Endodermal cell (in vitro differentiated cells): ENCODE measurements around the gene MRPS27. TPM values are rescaled to one million over a fixed set of nuclear protein-coding genes. Genes with fewer than 3 reads are reported as not detected.

Experiments used
- DNase-seq: peaks from one replicate; pipeline ENCODE4 v3.0.0-alpha.2; 2017
- H3K27ac ChIP-seq: 2 replicates; pipeline ENCODE4 v1.5.1; 2013; ENCODE audit warnings: mild to moderate bottlenecking, low read depth, low read length, moderate library complexity
- H3K27me3 ChIP-seq: 2 replicates; pipeline ENCODE4 v1.6.1; 2013; ENCODE audit warnings: mild to moderate bottlenecking, low read length, moderate library complexity; ENCODE audit not compliant: insufficient read depth, control insufficient read depth, poor library complexity, severe bottlenecking
- H3K36me3 ChIP-seq: 2 replicates; pipeline ENCODE4 v1.7.0; 2013; ENCODE audit warnings: mild to moderate bottlenecking, low read length, moderate library complexity; ENCODE audit not compliant: control insufficient read depth, insufficient read depth
- H3K4me1 ChIP-seq: one replicate; pipeline ENCODE4 v1.7.0; 2013; ENCODE audit warnings: low read length; ENCODE audit not compliant: control insufficient read depth, insufficient read depth
- H3K4me3 ChIP-seq: 2 replicates; pipeline ENCODE4 v1.5.1; 2013; ENCODE audit warnings: mild to moderate bottlenecking, low read length, moderate library complexity
- H3K9ac ChIP-seq: 2 replicates; pipeline ENCODE4 v1.6.1; 2013; ENCODE audit warnings: mild to moderate bottlenecking, low read length, moderate library complexity; ENCODE audit not compliant: poor library complexity, severe bottlenecking; ENCODE audit errors: extremely low read depth
- H3K9me3 ChIP-seq: 2 replicates; pipeline ENCODE4 v1.6.1; 2013; ENCODE audit warnings: mild to moderate bottlenecking, low read length, moderate library complexity; ENCODE audit not compliant: control insufficient read depth
- H3K27ac Mint-ChIP-seq: 2 replicates; pipeline ENCODE4 v1.8.0; 2020; ENCODE audit warnings: mixed read lengths
- H3K27me3 Mint-ChIP-seq: 2 replicates; pipeline ENCODE4 v1.8.0; 2021; ENCODE audit warnings: mild to moderate bottlenecking, mixed read lengths; ENCODE audit not compliant: insufficient read depth
- H3K36me3 Mint-ChIP-seq: 2 replicates; pipeline ENCODE4 v1.8.0; 2020; ENCODE audit warnings: low read depth, mixed read lengths
- H3K4me1 Mint-ChIP-seq: 2 replicates; pipeline ENCODE4 v1.8.0; 2020; ENCODE audit warnings: mixed read lengths
- H3K4me3 Mint-ChIP-seq: 2 replicates; pipeline ENCODE4 v1.8.0; 2020; ENCODE audit warnings: mild to moderate bottlenecking, moderate library complexity, mixed read lengths
- H3K9me3 Mint-ChIP-seq: 2 replicates; pipeline ENCODE4 v1.8.0; 2020; ENCODE audit warnings: mild to moderate bottlenecking, mixed read lengths
- CTCF ChIP-seq: fragments of 200-600 bp; sonication (generic); conservative IDR thresholded peaks from 2 replicates; pipeline ENCODE4 v1.5.0; 2021; ENCODE audit warnings: antibody characterized with exemption, mild to moderate bottlenecking
- WGBS, 2 experiments: methylation state at CpG; one replicate each; pipeline versions ENCODE4 v1.1.5 to v1.1.7; 2013; ENCODE audit warnings: missing lambda C conversion rate in 2 of 2, mixed read lengths in 1 of 2; ENCODE audit not compliant: insufficient coverage in 1 of 2, insufficient read length in 1 of 2; 5-methylcytosine and 5-hydroxymethylcytosine counted together
- total RNA-seq, 2 donors: library from RNA; stranded (reverse); fragmentation: NEBNext Ultra II Directional in 1 of 2; extraction: Animal tissue kit (Norgen Biotek cat#: 25700) in 1 of 2; gene quantifications; 2 replicates in 1 of 2; 3 replicates in 1 of 2; pipeline ENCODE4 v1.2.1, GENCODE V29; 2021

Gene MRPS27
- total RNA-seq, 2 donors from 2014 or later, result 55.2 to 80.8 TPM

- no peak for TF ChIP-seq CTCF
- H3K4me1 Mint-ChIP-seq, result peaks cover 3% of the 10 kb centered on the region
- H3K9ac ChIP-seq, result no peak overlapping the region
- 68 to 71% methylated on average over 4 of the region's 4 CpGs for WGBS, 2 experiments
- H3K27ac Mint-ChIP-seq, result no peak overlapping the region
- no peaks in the 10 kb centered on the region for H3K27me3 ChIP-seq
- H3K9me3 Mint-ChIP-seq, result no peaks in the 10 kb centered on the region
- peaks cover 39% of the 10 kb centered on the region for H3K36me3 Mint-ChIP-seq
- H3K4me1 ChIP-seq, result no peaks in the 10 kb centered on the region
- DNase-seq, result no peak
- H3K36me3 ChIP-seq, result peaks cover 69% of the 10 kb centered on the region
- peak overlapping the region; percentile 99 for H3K27ac ChIP-seq
- H3K4me3 ChIP-seq, result no peak overlapping the region
- no peaks in the 10 kb centered on the region for H3K9me3 ChIP-seq
- no peak overlapping the region for H3K4me3 Mint-ChIP-seq
- no peaks in the 10 kb centered on the region for H3K27me3 Mint-ChIP-seq
Observed at GRCh38 chr5:72180925-72181324, 139.1 kb downstream of the MRPS27 start.

GRCh38 chr5:72179816-72180440, 140.1 kb downstream of the MRPS27 start:
- no peak for DNase-seq
- 92 to 93% methylated on average over 6 to 11 of the region's 11 CpGs for WGBS, 2 experiments
- no peak overlapping the region for H3K4me3 Mint-ChIP-seq
- Histone ChIP-seq H3K27ac (peak overlapping the region; percentile 99), H3K36me3 (peaks cover 68% of the 10 kb centered on the region), H3K4me3 (no peak overlapping the region), H3K27me3 (no peaks in the 10 kb centered on the region), H3K4me1 (no peaks in the 10 kb centered on the region), H3K9ac (no peak overlapping the region), H3K9me3 (no peaks in the 10 kb centered on the region)
- no peaks in the 10 kb centered on the region for H3K27me3 Mint-ChIP-seq
- no peak overlapping the region for H3K27ac Mint-ChIP-seq
- peaks cover 37% of the 10 kb centered on the region for H3K36me3 Mint-ChIP-seq
- TF ChIP-seq CTCF, result no peak
- H3K4me1 Mint-ChIP-seq, result peaks cover 3% of the 10 kb centered on the region
- H3K9me3 Mint-ChIP-seq, result no peaks in the 10 kb centered on the region

DNA sequence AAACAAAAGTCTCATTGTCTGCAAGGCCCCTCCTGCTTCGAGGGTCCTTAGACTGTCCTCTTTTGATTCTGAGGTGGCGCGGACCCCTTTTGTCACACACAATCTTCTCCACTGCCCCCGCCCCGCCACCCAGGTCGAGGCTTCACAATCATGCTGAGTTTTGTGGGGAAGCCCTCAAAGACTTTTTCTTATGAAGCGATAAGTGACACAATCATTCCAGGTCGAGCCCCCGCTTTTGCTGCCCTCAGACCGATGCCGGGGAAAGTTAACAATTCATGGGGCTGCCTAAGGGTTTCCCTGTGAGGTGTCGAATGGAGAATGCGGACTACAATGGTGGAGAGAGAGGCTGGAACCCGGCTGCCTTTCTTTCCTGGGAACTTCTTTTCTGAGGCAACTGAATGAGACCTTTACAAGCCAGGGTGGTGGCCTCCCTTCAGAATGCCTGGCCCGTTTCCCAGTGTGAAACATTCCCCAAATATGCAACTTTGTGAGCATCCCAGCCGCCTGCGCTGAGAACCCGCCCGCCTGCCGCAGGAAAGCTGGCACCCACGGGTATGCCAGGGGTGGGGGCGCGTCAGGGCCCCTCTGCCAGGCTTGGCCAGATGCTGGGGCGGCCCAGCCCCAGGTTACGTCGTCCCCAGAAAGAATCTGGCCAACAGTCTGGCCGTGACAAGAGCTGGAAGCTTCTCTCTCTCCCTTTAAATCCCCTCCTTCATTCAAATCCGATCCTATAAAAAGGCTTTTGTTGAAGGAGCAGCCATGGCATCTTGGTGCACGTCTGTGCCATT, 140.8 kb downstream of the MRPS27 start:
- Histone ChIP-seq H3K4me1 (no peaks in the 10 kb centered on the region), H3K9ac (no peak overlapping the region), H3K36me3 (peaks cover 65% of the 10 kb centered on the region), H3K9me3 (no peaks in the 10 kb centered on the region), H3K27ac (peak overlapping the region; percentile 99), H3K4me3 (no peak overlapping the region), H3K27me3 (no peaks in the 10 kb centered on the region)
- Mint-ChIP-seq H3K27me3 (no peaks in the 10 kb centered on the region), H3K27ac (peak overlapping the region; percentile 74), H3K36me3 (peaks cover 30% of the 10 kb centered on the region), H3K9me3 (no peaks in the 10 kb centered on the region), H3K4me3 (no peak overlapping the region), H3K4me1 (peaks cover 3% of the 10 kb centered on the region)
- DNase-seq, result peak; percentile 61
- TF ChIP-seq CTCF, result no peak
- WGBS, 2 experiments, result 68 to 83% methylated on average over 25 to 29 of the region's 29 CpGs
